Measurements from ENCODE around the gene ZFHX3. TPM values are rescaled to one million over a fixed set of nuclear protein-coding genes. Genes with fewer than 3 reads are reported as not detected.
"Not testable (repeated sequence)": the region's sequence is repeated elsewhere in the genome, so short reads cannot be mapped to it uniquely, and the experiment has no call there.

Gene ZFHX3
- total RNA-seq, 1 experiment from 2014 or later, result 5.1 TPM

GRCh38 chr16:72996291-72997062 lies 51.5 kb downstream of the ZFHX3 start:
- Histone ChIP-seq H3K36me3 (no peaks in the 10 kb centered on the region), H3K4me1 (peaks cover 4% of the 10 kb centered on the region; the same call in 1 of the 2 replicates)
- DNase-seq, result no peak

GRCh38 chr16:72995882-72996270 lies 52.1 kb downstream of the ZFHX3 start:
- H3K4me1 ChIP-seq, H3K27me3 ChIP-seq, H3K27ac ChIP-seq: not testable (repeated sequence)

More at GRCh38 chr16:72996291-72997062, 51.5 kb downstream of the ZFHX3 start:
- no peak overlapping the region for H3K4me3 ChIP-seq
- no peak overlapping the region for H3K27ac ChIP-seq
- no peaks in the 10 kb centered on the region for H3K27me3 ChIP-seq
- H3K9me3 ChIP-seq (replicated peaks), result no peaks in the 10 kb centered on the region

GRCh38 chr16:72995151-72995881 lies 52.6 kb downstream of the ZFHX3 start:
- Histone ChIP-seq H3K27me3 (no peaks in the 10 kb centered on the region), H3K36me3 (no peaks in the 10 kb centered on the region), H3K4me1 (peaks cover 4% of the 10 kb centered on the region; the same call in 1 of the 2 replicates), H3K27ac (no peak overlapping the region), H3K9me3 (replicated peaks) (no peaks in the 10 kb centered on the region), H3K4me3 (no peak overlapping the region)
- peak in 1 of 2 experiments; percentile 22 for DNase-seq

More at GRCh38 chr16:72995882-72996270, 52.1 kb downstream of the ZFHX3 start:
- not testable (repeated sequence) for DNase-seq; H3K36me3 ChIP-seq; H3K9me3 ChIP-seq (replicated peaks); H3K4me3 ChIP-seq

- no peak overlapping the region for H3K27ac ChIP-seq
- no peak for DNase-seq
- no peaks in the 10 kb centered on the region for H3K27me3 ChIP-seq
- no peak overlapping the region for H3K4me3 ChIP-seq
- no peaks in the 10 kb centered on the region for H3K36me3 ChIP-seq
- no peaks in the 10 kb centered on the region for H3K9me3 ChIP-seq (replicated peaks)
- H3K4me1 ChIP-seq, result peaks cover 4% of the 10 kb centered on the region; the same call in 1 of the 2 replicates
These were observed 55.8 kb downstream of the ZFHX3 start for GRCh38 chr16:72992142-72992601.

GRCh38 chr16:72991644-72992043 lies 56.3 kb downstream of the ZFHX3 start:
- Histone ChIP-seq H3K9me3 (replicated peaks) (no peaks in the 10 kb centered on the region), H3K27me3 (no peaks in the 10 kb centered on the region), H3K4me3 (no peak overlapping the region), H3K27ac (no peak overlapping the region), H3K4me1 (peaks cover 4% of the 10 kb centered on the region; the same call in 1 of the 2 replicates), H3K36me3 (no peaks in the 10 kb centered on the region)
- no peak for DNase-seq

- no peaks in the 10 kb centered on the region for H3K9me3 ChIP-seq (replicated peaks)
- DNase-seq, result no peak
- H3K4me3 ChIP-seq, result no peak overlapping the region
- no peaks in the 10 kb centered on the region for H3K36me3 ChIP-seq
- peaks cover 4% of the 10 kb centered on the region; the same call in 1 of the 2 replicates for H3K4me1 ChIP-seq
- no peaks in the 10 kb centered on the region for H3K27me3 ChIP-seq
- no peak overlapping the region for H3K27ac ChIP-seq
These were observed 56.7 kb downstream of the ZFHX3 start for GRCh38 chr16:72991211-72991610.

GRCh38 chr16:72990571-72990970 lies 57.4 kb downstream of the ZFHX3 start:
- no peaks in the 10 kb centered on the region for H3K27me3 ChIP-seq
- H3K4me3 ChIP-seq, result no peak overlapping the region; the same call in 1 of the 2 replicates
- peak overlapping the region; percentile 61; the same call in 1 of the 2 replicates for H3K27ac ChIP-seq
- H3K36me3 ChIP-seq, result no peaks in the 10 kb centered on the region
- no peaks in the 10 kb centered on the region for H3K9me3 ChIP-seq (replicated peaks)
- DNase-seq, result no peak
- H3K4me1 ChIP-seq, result peaks cover 7% of the 10 kb centered on the region; the same call in 1 of the 2 replicates

GRCh38 chr16:72989579-72990551 lies 58.1 kb downstream of the ZFHX3 start:
- Histone ChIP-seq H3K27ac (peak overlapping the region; percentile 61), H3K27me3 (no peaks in the 10 kb centered on the region), H3K9me3 (replicated peaks) (no peaks in the 10 kb centered on the region), H3K36me3 (no peaks in the 10 kb centered on the region), H3K4me3 (peak overlapping the region; percentile 30), H3K4me1 (peaks cover 7% of the 10 kb centered on the region; the same call in 1 of the 2 replicates)
- DNase-seq, result peak; percentile 52 to 66

- not testable (repeated sequence) for H3K9me3 ChIP-seq (replicated peaks); DNase-seq; H3K36me3 ChIP-seq; H3K27me3 ChIP-seq; H3K4me1 ChIP-seq
- Histone ChIP-seq H3K27ac (peak overlapping the region; percentile 61; the same call in 1 of the 2 replicates), H3K4me3 (peak overlapping the region; percentile 30; the same call in 1 of the 2 replicates)
These were observed 58.7 kb downstream of the ZFHX3 start for GRCh38 chr16:72989203-72989578.

- Histone ChIP-seq H3K36me3 (no peaks in the 10 kb centered on the region), H3K27me3 (no peaks in the 10 kb centered on the region), H3K27ac (no peak overlapping the region), H3K4me3 (no peak overlapping the region), H3K4me1 (peaks cover 7% of the 10 kb centered on the region; the same call in 1 of the 2 replicates), H3K9me3 (replicated peaks) (no peaks in the 10 kb centered on the region)
- no peak for DNase-seq
These were observed 59.4 kb downstream of the ZFHX3 start for GRCh38 chr16:72988569-72988968.

- Histone ChIP-seq H3K36me3 (no peaks in the 10 kb centered on the region), H3K4me3 (no peak overlapping the region), H3K9me3 (replicated peaks) (no peaks in the 10 kb centered on the region), H3K27ac (no peak overlapping the region), H3K4me1 (peaks cover 7% of the 10 kb centered on the region; the same call in 1 of the 2 replicates), H3K27me3 (no peaks in the 10 kb centered on the region)
- no peak for DNase-seq
These were observed 60.4 kb downstream of the ZFHX3 start for GRCh38 chr16:72987480-72987901.

- DNase-seq, result peak; percentile 13 to 31
- Histone ChIP-seq H3K4me1 (peaks cover 7% of the 10 kb centered on the region; the same call in 1 of the 2 replicates), H3K9me3 (replicated peaks) (no peaks in the 10 kb centered on the region), H3K27me3 (no peaks in the 10 kb centered on the region), H3K36me3 (no peaks in the 10 kb centered on the region), H3K27ac (peak overlapping the region; percentile 12; the same call in 1 of the 2 replicates), H3K4me3 (no peak overlapping the region)
These were observed 61.9 kb downstream of the ZFHX3 start for GRCh38 chr16:72985995-72986394.

GRCh38 chr16:72985148-72985941 lies 62.6 kb downstream of the ZFHX3 start:
- Histone ChIP-seq H3K4me1 (peaks cover 7% of the 10 kb centered on the region; the same call in 1 of the 2 replicates), H3K27me3 (no peaks in the 10 kb centered on the region), H3K36me3 (no peaks in the 10 kb centered on the region), H3K9me3 (replicated peaks) (no peaks in the 10 kb centered on the region), H3K4me3 (no peak overlapping the region), H3K27ac (peak overlapping the region; percentile 12; the same call in 1 of the 2 replicates)
- DNase-seq, result peak; percentile 47 to 65

All from SJCRH30 (cell line).